GM18499 (cell line): ENCODE data around the gene AIFM2.
"Not testable (repeated sequence)": the region's sequence is repeated elsewhere in the genome, so short reads cannot be mapped to it uniquely, and the experiment has no call there.

Experiments
- ATAC-seq: cut with Tn5 transposase; IDR thresholded peaks from one replicate; pipeline ENCODE4 v1.9.1; 2021; ENCODE audit warnings: moderate number of reproducible peaks; ENCODE audit not compliant: insufficient read depth, unreplicated experiment

The AIFM2 gene

GRCh38 chr10:70132098-70133029 is at the start of gene AIFM2:
TSS of gene AIFM2 (minus strand) at chr10:70132825. CDS start at chr10:70124084, 8,741 bp downstream.
- no peak for ATAC-seq

- not testable (repeated sequence) for ATAC-seq
Measured at GRCh38 chr10:70179209-70179608, 46.6 kb upstream of the AIFM2 start.

GRCh38 chr10:70178139-70178725 is 45.6 kb upstream of the AIFM2 start:
- ATAC-seq = no peak

- ATAC-seq = no peak
Measured at GRCh38 chr10:70176441-70176840, 43.8 kb upstream of the AIFM2 start.

GRCh38 chr10:70175516-70175915 is 42.9 kb upstream of the AIFM2 start:
- no peak for ATAC-seq

GRCh38 chr10:70174058-70174741 is 41.6 kb upstream of the AIFM2 start:
- no peak for ATAC-seq

GRCh38 chr10:70169649-70170364 is 37.2 kb upstream of the AIFM2 start:
- no peak for ATAC-seq

- no peak for ATAC-seq
Measured at GRCh38 chr10:70169011-70169410, 36.4 kb upstream of the AIFM2 start.

GRCh38 chr10:70167246-70167645 is 34.6 kb upstream of the AIFM2 start:
- ATAC-seq = no peak

- ATAC-seq = no peak
Measured at GRCh38 chr10:70166394-70166793, 33.8 kb upstream of the AIFM2 start.

- no peak for ATAC-seq
Measured at GRCh38 chr10:70164163-70164562, 31.5 kb upstream of the AIFM2 start.

GRCh38 chr10:70163448-70163847 is 30.8 kb upstream of the AIFM2 start:
- ATAC-seq = no peak

GRCh38 chr10:70162892-70163201 is 30.2 kb upstream of the AIFM2 start:
- ATAC-seq = peak; percentile 71

- no peak for ATAC-seq
Measured at GRCh38 chr10:70162151-70162891, 29.7 kb upstream of the AIFM2 start.

- no peak for ATAC-seq
Measured at GRCh38 chr10:70160798-70161197, 28.2 kb upstream of the AIFM2 start.

- not testable (repeated sequence) for ATAC-seq
Measured at GRCh38 chr10:70159366-70159765, 26.7 kb upstream of the AIFM2 start.

- no peak for ATAC-seq
Measured at GRCh38 chr10:70158113-70158512, 25.5 kb upstream of the AIFM2 start.

GRCh38 chr10:70155255-70155838 is 22.7 kb upstream of the AIFM2 start:
- no peak for ATAC-seq

- ATAC-seq = no peak
Measured at GRCh38 chr10:70148516-70148915, 15.9 kb upstream of the AIFM2 start.

- no peak for ATAC-seq
Measured at GRCh38 chr10:70147259-70147625, 14.6 kb upstream of the AIFM2 start.
